ENCODE measurements around the gene EXOC2.

Gene EXOC2

GRCh38 chr6:513961-514360 is 179.0 kb downstream of the EXOC2 start:
- Histone ChIP-seq H3K27me3 (no peaks in the 10 kb centered on the region), H3K36me3 (peaks cover 0 to 20% (median 7%) of the 10 kb centered on the region in 3 donors), H3K27ac (no peak overlapping the region), H3K4me1 (no peaks in the 10 kb centered on the region), H3K9me3 (no peaks in the 10 kb centered on the region), H3K4me3 (no peak overlapping the region)
- DNase-seq = no peak
- intact Hi-C loops (cut with DNase I; ENCODE audit: low total_unique reads) = no loop called here
- TF ChIP-seq CTCF (IDR thresholded peaks at IDR 0.05) = no peak

GRCh38 chr6:513058-513457 is 179.9 kb downstream of the EXOC2 start:
- H3K4me1 ChIP-seq = no peaks in the 10 kb centered on the region
- intact Hi-C loops (cut with DNase I; ENCODE audit: low total_unique reads) = no loop called here
- H3K9me3 ChIP-seq = no peaks in the 10 kb centered on the region
- H3K4me3 ChIP-seq = no peak overlapping the region
- no peak overlapping the region for H3K27ac ChIP-seq
- peaks cover 0 to 20% (median 7%) of the 10 kb centered on the region in 3 donors for H3K36me3 ChIP-seq
- no peaks in the 10 kb centered on the region for H3K27me3 ChIP-seq
- TF ChIP-seq CTCF (IDR thresholded peaks at IDR 0.05) = no peak
- DNase-seq = no peak

- DNase-seq = no peak
- H3K36me3 ChIP-seq = peaks cover 0 to 15% (median 7%) of the 10 kb centered on the region in 3 donors
- H3K27ac ChIP-seq = no peak overlapping the region
- no peaks in the 10 kb centered on the region for H3K9me3 ChIP-seq
- intact Hi-C loops (cut with DNase I; ENCODE audit: low total_unique reads) = no loop called here
- no peak overlapping the region for H3K4me3 ChIP-seq
- H3K4me1 ChIP-seq = no peaks in the 10 kb centered on the region
- TF ChIP-seq CTCF (IDR thresholded peaks at IDR 0.05) = no peak
- H3K27me3 ChIP-seq = no peaks in the 10 kb centered on the region
Observed at GRCh38 chr6:511488-512137, 181.3 kb downstream of the EXOC2 start.

- Histone ChIP-seq H3K27ac (no peak overlapping the region), H3K4me1 (no peaks in the 10 kb centered on the region), H3K9me3 (no peaks in the 10 kb centered on the region), H3K4me3 (no peak overlapping the region), H3K36me3 (peaks cover 10 to 15% (median 10%) of the 10 kb centered on the region in 3 donors), H3K27me3 (no peaks in the 10 kb centered on the region)
- DNase-seq = no peak
- no peak for TF ChIP-seq CTCF (IDR thresholded peaks at IDR 0.05)
- intact Hi-C loops (cut with DNase I; ENCODE audit: low total_unique reads) = no loop called here
Observed at GRCh38 chr6:509676-510075, 183.3 kb downstream of the EXOC2 start.

GRCh38 chr6:508614-509013 is 184.3 kb downstream of the EXOC2 start:
- Histone ChIP-seq H3K27ac (no peak overlapping the region), H3K9me3 (no peaks in the 10 kb centered on the region), H3K4me1 (no peaks in the 10 kb centered on the region), H3K4me3 (no peak overlapping the region), H3K36me3 (peaks cover 11 to 24% (median 18%) of the 10 kb centered on the region in 3 donors), H3K27me3 (no peaks in the 10 kb centered on the region)
- DNase-seq = no peak
- no peak for TF ChIP-seq CTCF (IDR thresholded peaks at IDR 0.05)
- intact Hi-C loops (cut with DNase I; ENCODE audit: low total_unique reads) = no loop called here

GRCh38 chr6:508006-508405 is 184.9 kb downstream of the EXOC2 start:
- H3K27ac ChIP-seq = no peak overlapping the region
- no peak for TF ChIP-seq CTCF (IDR thresholded peaks at IDR 0.05)
- intact Hi-C loops (cut with DNase I; ENCODE audit: low total_unique reads) = no loop called here
- no peaks in the 10 kb centered on the region for H3K27me3 ChIP-seq
- no peak for DNase-seq
- H3K36me3 ChIP-seq = peaks cover 9 to 24% (median 18%) of the 10 kb centered on the region in 3 donors
- H3K4me3 ChIP-seq = no peak overlapping the region
- no peaks in the 10 kb centered on the region for H3K9me3 ChIP-seq
- H3K4me1 ChIP-seq = no peaks in the 10 kb centered on the region
